K562 (cell line): ENCODE results near the gene SLC7A6OS. TPM values are rescaled to one million over a fixed set of nuclear protein-coding genes. Genes with fewer than 3 reads are reported as not detected.
A peak's percentile ranks its signal among the peaks of the same experiment; 100 is the strongest.

ENCODE experiments used
- E2F1 ChIP-seq: sonication (generic); formaldehyde crosslinking; IDR thresholded peaks from 2 replicates; pipeline ENCODE4 v1.8.1; 2023; ENCODE audit warnings: mild to moderate bottlenecking, missing genetic modification reagents, moderate library complexity
- ETV6 ChIP-seq, 3 experiments: fragments of 150-350 bp in 1 of 3; sonication (generic) in 1 of 3; formaldehyde crosslinking in 1 of 3; IDR thresholded peaks; 2 replicates each; pipeline versions ENCODE4 v1.6.1 to v1.8.0; 2014 to 2022; ENCODE audit warnings: borderline replicate concordance in 2 of 3, low read depth in 2 of 3, antibody characterized with exemption in 1 of 3, low read length in 1 of 3, mild to moderate bottlenecking in 1 of 3, missing genetic modification reagents in 1 of 3
- FOXJ2 ChIP-seq: fragments of 200-800 bp; sonication (Bioruptor generic); IDR thresholded peaks from 2 replicates; pipeline ENCODE4 v1.6.1; 2016; ENCODE audit warnings: missing genetic modification characterization, missing compliant biosample characterization
- GABPA ChIP-seq: fragments of 200-800 bp; sonication (Bioruptor generic); conservative IDR thresholded peaks from 2 replicates; pipeline ENCODE4 v1.6.1; 2016; ENCODE audit warnings: low read depth, missing genetic modification characterization, missing compliant biosample characterization
- HDGF ChIP-seq: fragments of 450-650 bp; IDR thresholded peaks from 2 replicates; pipeline ENCODE4 v1.6.1; 2016
- TCF3 ChIP-seq: sonication (generic); formaldehyde crosslinking; IDR thresholded peaks from 2 replicates; pipeline ENCODE4 v1.4.0; 2020; ENCODE audit warnings: mild to moderate bottlenecking, missing genetic modification reagents
- ZNF695 ChIP-seq: fragments of 450-650 bp; formaldehyde crosslinking; IDR thresholded peaks from 2 replicates; pipeline ENCODE4 v1.4.0; 2020; ENCODE audit warnings: mild to moderate bottlenecking, moderate library complexity
- polyA plus RNA-seq, 8 experiments: library from polyadenylated mRNA; depleted of rRNA in 4 of 8; stranded (reverse) in 5 of 8; unstranded in 3 of 8; fragments of >200 nt; fragmentation: Nextera tagmentation in 2 of 8; fragmentation: Illumina TruSeq in 1 of 8; extraction: Ambion mirVana in 2 of 8; extraction: Trizol in 1 of 8; gene quantifications; 2 replicates each; pipeline versions ENCODE4 v1.2.1 to v1.2.3, GENCODE V29; 2011 to 2014; ENCODE audit warnings: inconsistent platforms in 1 of 8, missing spikeins in 1 of 8
- total RNA-seq, 7 experiments: library from RNA; depleted of rRNA in 6 of 7; stranded (reverse); fragments of >200 nt in 6 of 7; fragmentation: Illumina TruSeq in 2 of 7; extraction: Trizol in 2 of 7; gene quantifications; 2 replicates each; pipeline versions ENCODE4 v1.2.1 to v1.2.3, GENCODE V29; 2011 to 2021; ENCODE audit warnings: low replicate concordance in 1 of 7
- TF ChIP-seq, protein P1 (sequence below), 2 experiments: fragments of 450-650 bp; formaldehyde crosslinking in 1 of 2; IDR thresholded peaks; 2 replicates each; pipeline versions ENCODE4 v1.4.0 to v1.6.1; 2014 to 2020; ENCODE audit warnings: mild to moderate bottlenecking in 2 of 2, borderline replicate concordance in 1 of 2, low read depth in 1 of 2

Gene SLC7A6OS
- total and polyA plus RNA-seq, 9 of the 15 experiments (the other 6 are each of a cell fraction or from before 2014, with no cell fraction given) = 2.7 to 23.6 (median 17.2) TPM

- TF ChIP-seq TCF3 (CRISPR knock-in tag) (peak; percentile 17; the same call in 1 of the 2 replicates), ZNF695 (CRISPR knock-in tag) (no peak), ETV6 (IDR thresholded peaks at IDR 0.05; ENCODE audit: borderline replicate concordance in 1 of 2, low read depth in 2 of 2, low read length in 1 of 2) (no peak), ETV6 (CRISPR knock-in tag; IDR thresholded peaks at IDR 0.05; ENCODE audit: borderline replicate concordance) (peak; percentile 78; the same call in 1 of the 2 replicates), GABPA (tag) (peak; percentile 83), E2F1 (CRISPR knock-in tag) (0 out of 2 replicates have a peak, but pooled peaks have one; percentile 5), HDGF (no peak), FOXJ2 (tag) (no peak)
- TF ChIP-seq, protein P1, sequence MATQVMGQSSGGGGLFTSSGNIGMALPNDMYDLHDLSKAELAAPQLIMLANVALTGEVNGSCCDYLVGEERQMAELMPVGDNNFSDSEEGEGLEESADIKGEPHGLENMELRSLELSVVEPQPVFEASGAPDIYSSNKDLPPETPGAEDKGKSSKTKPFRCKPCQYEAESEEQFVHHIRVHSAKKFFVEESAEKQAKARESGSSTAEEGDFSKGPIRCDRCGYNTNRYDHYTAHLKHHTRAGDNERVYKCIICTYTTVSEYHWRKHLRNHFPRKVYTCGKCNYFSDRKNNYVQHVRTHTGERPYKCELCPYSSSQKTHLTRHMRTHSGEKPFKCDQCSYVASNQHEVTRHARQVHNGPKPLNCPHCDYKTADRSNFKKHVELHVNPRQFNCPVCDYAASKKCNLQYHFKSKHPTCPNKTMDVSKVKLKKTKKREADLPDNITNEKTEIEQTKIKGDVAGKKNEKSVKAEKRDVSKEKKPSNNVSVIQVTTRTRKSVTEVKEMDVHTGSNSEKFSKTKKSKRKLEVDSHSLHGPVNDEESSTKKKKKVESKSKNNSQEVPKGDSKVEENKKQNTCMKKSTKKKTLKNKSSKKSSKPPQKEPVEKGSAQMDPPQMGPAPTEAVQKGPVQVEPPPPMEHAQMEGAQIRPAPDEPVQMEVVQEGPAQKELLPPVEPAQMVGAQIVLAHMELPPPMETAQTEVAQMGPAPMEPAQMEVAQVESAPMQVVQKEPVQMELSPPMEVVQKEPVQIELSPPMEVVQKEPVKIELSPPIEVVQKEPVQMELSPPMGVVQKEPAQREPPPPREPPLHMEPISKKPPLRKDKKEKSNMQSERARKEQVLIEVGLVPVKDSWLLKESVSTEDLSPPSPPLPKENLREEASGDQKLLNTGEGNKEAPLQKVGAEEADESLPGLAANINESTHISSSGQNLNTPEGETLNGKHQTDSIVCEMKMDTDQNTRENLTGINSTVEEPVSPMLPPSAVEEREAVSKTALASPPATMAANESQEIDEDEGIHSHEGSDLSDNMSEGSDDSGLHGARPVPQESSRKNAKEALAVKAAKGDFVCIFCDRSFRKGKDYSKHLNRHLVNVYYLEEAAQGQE (IDR thresholded peaks at IDR 0.05; ENCODE audit: borderline replicate concordance) = peak; percentile 16; the same call in 1 of the 2 replicates
- TF ChIP-seq, protein P1 (CRISPR knock-in tag; IDR thresholded peaks at IDR 0.05; ENCODE audit: low read depth) = peak; percentile 64; the same call in 1 of the 2 replicates
Measured at GRCh38 chr16:68264128-68265077, 46.3 kb downstream of the SLC7A6OS start, which contains the start of gene SLC7A6 (continued).
